Stimulated activated CD8-positive, alpha-beta memory T cell treated with anti-CD3 and anti-CD28 coated beads, Interleukin-12 subunit alpha, Interleukin-12 subunit beta, amount 100 ng/mL, for 24 hours (primary cell): ENCODE results near the gene ITGA3.

Source experiments
- DNase-seq: peaks from one replicate; pipeline ENCODE4 v3.0.0-alpha.2; 2020; ENCODE audit errors: extremely low read depth

Gene ITGA3

DNA sequence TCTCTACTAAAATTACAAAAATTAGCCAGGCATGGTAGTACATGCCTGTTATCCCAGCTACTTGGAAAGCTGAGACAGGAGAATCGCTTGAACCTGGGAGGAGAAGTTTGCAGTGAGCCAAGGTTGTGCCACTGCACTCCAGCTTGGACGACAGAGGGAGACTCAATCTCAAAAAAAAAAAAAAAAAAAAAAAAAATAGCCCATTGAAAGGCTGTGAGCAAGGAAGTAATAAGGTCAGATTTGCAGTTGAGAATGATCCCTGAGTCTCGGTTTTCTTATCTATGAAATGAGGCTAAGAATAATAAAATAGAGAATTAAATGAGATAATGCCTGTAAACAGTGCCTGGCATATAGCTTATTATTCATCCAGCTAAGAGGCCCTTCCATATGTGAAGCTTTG lies 37.9 kb downstream of the ITGA3 start:
- DNase-seq = no peak

DNA sequence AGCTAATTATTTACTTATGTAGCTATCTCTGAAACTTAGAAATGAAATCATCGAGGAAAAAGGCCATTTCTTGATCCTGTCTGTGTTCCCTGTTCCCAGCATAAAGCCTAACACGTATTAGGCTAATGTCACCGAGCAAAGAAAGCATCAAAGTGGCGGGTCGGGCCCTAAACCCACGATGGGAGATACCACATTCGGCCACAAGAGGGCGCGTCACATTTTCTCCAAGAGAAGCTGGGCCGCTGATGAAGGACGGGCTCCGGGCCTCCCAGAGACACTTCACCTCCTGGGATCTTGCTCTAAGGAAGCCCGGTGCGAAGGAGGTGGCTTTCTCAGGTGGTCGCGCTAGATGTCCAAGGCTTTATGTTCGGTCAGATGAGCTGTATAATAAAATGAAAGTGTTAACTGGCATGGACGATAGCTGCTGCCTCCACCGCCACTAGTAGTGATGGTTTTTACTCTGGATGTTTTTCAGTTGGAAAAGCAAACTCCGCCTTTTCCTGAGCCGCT lies 38.4 kb downstream of the ITGA3 start:
- peak; percentile 73 for DNase-seq

- DNase-seq = peak; percentile 90
Observed at GRCh38 chr17:50094753-50095619, 39.1 kb downstream of the ITGA3 start, which contains the start of gene PDK2. TSS of gene PDK2 (plus strand) at chr17:50095351. CDS start at chr17:50095436, 85 bp downstream.

DNA sequence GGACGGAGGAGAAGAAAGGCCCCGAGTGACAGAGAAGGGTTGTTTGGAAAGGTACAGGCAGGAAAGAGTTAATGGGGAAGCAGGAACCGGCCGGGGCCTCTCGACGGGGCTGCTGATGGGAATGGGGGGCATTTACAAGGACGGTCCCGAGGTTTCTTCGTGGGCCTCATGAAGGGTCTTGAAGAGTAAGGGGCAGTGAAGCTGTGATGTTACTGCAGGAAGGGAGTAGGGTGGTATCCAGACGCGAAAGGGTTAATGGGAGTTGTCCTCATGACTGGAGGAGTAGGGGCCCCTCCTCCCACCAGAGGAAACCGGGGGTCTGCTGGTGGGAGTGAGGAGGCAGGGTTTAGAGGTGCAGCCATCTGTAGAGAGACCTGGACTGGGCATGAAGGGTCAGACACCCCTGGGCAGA lies 39.7 kb downstream of the ITGA3 start:
- no peak for DNase-seq

GRCh38 chr17:50096092-50096491 lies 40.2 kb downstream of the ITGA3 start:
- no peak for DNase-seq

GRCh38 chr17:50096758-50097157 lies 40.8 kb downstream of the ITGA3 start:
- DNase-seq = no peak

GRCh38 chr17:50097455-50097854 lies 41.5 kb downstream of the ITGA3 start:
- DNase-seq = no peak

DNA sequence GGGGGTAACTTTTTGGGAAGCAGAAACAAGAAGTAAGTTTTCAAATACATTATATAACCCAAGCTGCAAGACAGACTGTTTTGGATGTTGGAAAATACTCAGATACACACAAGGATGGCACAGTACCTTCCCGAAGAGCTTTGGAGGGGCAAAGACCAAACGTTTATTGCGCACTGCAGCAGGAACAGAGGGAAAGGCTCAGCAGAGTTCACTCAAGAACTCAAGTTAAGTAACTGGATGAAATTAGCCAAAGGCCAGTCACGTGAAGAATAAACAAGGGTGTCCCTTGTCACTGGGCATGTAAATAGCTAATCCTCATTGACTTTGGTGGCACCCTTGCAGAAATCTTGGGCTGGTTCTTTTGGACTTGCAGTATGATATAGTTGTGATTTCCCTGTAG lies 42.0 kb downstream of the ITGA3 start:
- DNase-seq = no peak

DNA sequence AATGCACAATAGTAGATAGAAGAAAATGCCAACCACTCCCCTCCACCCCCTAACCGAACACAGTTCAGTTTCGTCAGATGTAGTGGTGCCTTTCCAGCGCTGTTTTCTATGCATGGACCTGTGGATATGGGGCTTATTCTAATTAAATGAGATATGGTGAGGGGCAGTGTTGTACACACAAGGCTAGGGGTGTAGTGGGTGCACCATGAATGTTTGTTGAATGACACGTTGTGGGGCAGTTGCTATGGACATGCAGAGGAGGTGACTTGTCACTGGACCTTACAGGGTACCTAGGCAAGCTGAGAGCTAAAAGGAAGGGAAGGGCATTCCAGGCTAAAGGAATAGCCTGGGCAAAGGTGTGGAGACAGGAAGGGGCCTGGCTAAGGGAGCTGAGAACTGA lies 42.7 kb downstream of the ITGA3 start:
- DNase-seq = no peak

DNA sequence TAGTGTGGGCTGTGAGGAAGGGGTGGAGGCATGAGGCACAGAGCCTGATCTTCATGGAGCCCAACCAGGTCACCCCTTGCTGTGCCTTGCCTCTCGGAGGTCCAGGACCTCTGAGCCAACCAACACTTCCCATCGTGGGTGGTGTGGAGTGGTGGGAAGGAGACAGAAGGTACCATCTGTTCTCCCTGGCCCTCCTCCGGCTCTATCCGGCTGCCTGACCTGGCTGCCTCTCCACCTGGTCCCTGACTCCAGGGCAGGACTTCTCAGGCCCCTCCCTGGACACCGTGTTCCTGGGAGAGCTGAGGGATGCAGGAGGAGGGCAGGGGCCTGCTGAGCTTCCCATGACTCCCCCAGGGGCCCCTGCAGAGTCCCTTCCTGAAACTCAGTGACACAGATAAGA lies 43.1 kb downstream of the ITGA3 start:
- no peak for DNase-seq

GRCh38 chr17:50100480-50100883 lies 44.6 kb downstream of the ITGA3 start:
- no peak for DNase-seq

GRCh38 chr17:50100921-50101345 lies 45.0 kb downstream of the ITGA3 start:
- DNase-seq = no peak

DNA sequence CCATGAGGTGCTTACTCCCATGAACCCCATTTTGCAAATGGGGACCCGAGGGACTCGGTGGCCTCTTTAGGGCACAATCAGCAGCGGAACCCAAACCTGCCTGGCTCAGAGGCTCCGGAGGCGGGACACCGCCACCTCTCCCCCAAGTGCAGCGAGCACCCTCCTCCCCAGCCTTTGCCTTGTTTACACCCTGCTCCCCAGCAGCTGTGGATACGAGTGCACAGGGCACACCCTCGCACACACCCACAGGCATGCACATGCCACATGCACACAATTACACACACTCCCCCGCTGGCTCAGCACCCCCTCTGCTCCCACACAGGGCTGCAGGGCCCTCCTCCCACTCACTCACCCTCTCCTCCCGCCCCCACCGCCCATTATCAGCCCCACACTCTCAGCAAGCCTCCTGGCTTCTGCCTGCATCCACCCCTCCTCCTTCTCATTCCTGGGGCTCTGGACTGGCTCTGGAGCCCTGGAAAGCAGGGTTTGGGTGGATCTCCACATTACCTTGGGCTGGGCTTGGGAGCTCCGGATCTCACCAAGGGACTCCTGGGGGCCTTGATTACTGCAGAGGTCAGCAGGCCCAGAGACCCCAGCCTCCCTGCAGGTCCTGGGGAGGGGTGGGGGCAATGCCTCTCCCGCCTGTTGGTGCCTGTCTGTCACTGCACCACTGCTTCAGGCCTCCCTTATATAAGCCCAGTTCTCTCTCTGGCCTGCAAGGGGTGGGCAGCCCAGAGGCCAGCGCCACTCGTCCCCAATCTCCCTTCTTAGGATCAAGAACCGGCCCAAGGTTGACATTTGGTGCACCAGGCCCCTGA lies 45.6 kb downstream of the ITGA3 start:
- DNase-seq = no peak

DNA sequence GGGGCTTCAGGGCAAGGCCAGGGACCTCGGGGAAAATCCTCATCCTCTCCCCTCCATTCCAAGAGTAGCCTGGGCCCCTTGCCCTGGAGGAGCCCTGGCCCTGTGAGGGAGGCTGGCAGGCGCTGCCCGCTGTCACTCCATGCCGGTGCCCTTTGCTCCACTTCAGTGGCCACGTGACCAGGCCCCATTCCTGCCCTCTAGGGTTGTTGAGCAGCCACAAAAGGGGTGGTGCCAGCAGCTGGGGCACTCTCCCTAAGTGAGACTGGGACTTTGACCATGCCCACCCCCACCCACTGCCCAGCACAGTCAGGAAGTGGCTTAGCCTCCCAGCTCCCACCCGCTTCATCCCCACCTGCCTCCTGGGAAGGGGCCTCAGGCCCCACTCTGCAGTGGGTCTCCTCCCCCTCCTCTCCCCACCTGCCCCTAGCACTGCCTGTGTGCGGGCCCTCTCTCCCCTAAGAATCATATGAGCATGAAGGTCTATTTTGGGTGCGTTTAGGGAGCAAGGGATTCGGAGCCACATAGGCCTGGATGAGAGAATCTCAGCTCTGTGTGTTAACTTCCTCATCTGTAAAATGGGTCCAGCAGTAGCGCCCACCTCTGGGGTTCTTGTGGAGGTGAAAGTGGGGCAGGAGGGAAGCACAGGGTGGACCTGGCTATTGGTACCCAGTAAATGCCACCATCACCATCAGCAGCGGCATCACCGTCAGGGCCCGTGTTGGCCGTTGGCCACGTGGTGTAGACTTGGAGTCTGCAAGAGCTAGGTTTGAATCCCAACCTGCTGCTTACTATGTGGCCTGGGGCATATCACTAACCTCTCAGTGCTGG lies 46.5 kb downstream of the ITGA3 start:
- DNase-seq = no peak

GRCh38 chr17:50103252-50103651 lies 47.3 kb downstream of the ITGA3 start:
- no peak for DNase-seq

GRCh38 chr17:50103941-50104340 lies 48.0 kb downstream of the ITGA3 start:
- no peak for DNase-seq

DNA sequence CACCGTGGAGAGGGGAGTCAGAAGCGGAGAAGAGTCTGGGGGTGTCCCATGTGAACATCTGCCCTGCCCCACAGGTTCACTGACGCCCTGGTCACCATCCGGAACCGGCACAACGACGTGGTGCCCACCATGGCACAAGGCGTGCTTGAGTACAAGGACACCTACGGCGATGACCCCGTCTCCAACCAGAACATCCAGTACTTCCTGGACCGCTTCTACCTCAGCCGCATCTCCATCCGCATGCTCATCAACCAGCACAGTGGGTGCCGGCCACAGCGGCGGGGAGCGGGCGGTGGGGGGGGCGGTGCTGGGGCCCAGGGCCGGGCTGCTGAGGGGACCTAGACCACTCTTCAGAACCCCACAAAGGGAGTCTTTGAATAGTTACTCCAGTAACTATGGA lies 49.9 kb downstream of the ITGA3 start:
- no peak for DNase-seq

GRCh38 chr17:50106393-50107131 lies 50.7 kb downstream of the ITGA3 start:
- no peak for DNase-seq

- DNase-seq = no peak
Observed at GRCh38 chr17:50107790-50108414, 52.0 kb downstream of the ITGA3 start.

DNA sequence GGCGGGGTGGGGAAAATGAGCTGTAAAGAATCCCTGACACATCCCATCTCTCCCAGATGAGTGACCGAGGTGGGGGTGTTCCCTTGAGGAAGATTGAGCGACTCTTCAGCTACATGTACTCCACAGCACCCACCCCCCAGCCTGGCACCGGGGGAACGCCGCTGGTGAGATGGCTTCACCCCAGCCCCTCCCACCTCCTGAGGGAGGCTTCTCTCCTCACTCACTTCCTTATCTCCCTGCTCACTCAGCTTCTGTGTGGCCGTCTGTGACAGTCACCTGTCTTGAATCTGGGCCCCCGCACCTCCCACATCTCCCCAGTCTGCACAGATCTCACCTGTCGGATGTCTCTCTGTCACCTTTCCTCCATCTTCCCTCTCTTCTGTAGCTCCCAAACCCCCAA lies 52.6 kb downstream of the ITGA3 start:
- DNase-seq = no peak

GRCh38 chr17:50109207-50109606 lies 53.3 kb downstream of the ITGA3 start:
- DNase-seq = no peak
